PC-3 (cell line): ENCODE results near the gene UBASH3B.

ENCODE experiments used
- EZH2 ChIP-seq: fragments of 300-600 bp; sonication (generic); IDR thresholded peaks from one replicate; pipeline ENCODE4 v1.6.1; 2017; ENCODE audit warnings: antibody characterized with exemption, mild to moderate bottlenecking, low read length; ENCODE audit not compliant: unreplicated experiment
- EZH2phosphoT487 ChIP-seq: fragments of 300-600 bp; sonication (generic); IDR thresholded peaks from 2 replicates; pipeline ENCODE4 v1.6.1; 2018; ENCODE audit warnings: mild to moderate bottlenecking, antibody characterized with exemption, low read length, borderline replicate concordance
- TF ChIP-seq, protein P1 (sequence below): fragments of 300-600 bp; sonication (generic); conservative IDR thresholded peaks from 2 replicates; pipeline ENCODE4 v1.5.1; 2017; ENCODE audit warnings: antibody characterized with exemption, low read depth, mild to moderate bottlenecking, low read length

DNA sequence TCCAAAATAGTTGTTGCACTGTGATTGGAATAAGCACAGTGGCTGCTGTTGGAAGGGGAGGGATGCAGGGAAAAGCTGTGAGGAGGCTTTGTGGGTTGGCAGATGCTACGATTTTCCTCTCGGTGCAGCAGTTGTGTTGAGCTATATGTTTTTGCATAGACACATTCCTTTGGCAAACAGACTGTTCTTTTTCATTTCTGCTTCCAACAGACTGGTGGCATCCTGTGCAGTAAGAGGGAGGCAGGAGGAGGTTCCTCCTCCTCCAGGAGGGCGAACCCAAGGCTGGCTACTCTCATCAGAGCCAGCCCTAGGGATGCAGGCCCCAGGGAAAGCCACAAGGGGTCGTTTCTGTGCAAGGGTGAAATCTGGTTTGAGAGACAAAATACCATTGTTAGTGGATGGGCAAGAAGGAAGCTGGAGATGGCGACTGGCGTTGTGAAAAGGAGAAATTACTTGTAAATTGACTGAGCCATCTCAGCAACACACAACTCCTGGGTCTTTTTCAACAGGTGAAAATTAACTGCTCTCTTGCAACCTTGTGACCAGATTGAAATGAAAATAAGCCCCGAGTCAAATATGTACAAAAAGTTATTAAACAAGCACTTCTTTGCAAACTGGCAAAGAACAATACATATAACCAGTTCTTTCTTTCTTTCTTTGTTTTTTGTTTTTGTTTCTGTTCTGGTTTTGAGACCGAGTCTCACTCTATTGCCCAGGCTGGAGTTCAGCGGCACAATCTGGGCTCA is 26.5 kb upstream of the UBASH3B start:
- TF ChIP-seq, protein P1, sequence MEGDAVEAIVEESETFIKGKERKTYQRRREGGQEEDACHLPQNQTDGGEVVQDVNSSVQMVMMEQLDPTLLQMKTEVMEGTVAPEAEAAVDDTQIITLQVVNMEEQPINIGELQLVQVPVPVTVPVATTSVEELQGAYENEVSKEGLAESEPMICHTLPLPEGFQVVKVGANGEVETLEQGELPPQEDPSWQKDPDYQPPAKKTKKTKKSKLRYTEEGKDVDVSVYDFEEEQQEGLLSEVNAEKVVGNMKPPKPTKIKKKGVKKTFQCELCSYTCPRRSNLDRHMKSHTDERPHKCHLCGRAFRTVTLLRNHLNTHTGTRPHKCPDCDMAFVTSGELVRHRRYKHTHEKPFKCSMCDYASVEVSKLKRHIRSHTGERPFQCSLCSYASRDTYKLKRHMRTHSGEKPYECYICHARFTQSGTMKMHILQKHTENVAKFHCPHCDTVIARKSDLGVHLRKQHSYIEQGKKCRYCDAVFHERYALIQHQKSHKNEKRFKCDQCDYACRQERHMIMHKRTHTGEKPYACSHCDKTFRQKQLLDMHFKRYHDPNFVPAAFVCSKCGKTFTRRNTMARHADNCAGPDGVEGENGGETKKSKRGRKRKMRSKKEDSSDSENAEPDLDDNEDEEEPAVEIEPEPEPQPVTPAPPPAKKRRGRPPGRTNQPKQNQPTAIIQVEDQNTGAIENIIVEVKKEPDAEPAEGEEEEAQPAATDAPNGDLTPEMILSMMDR = peak; percentile 98
- no peak for TF ChIP-seq EZH2
- no peak for TF ChIP-seq EZH2phosphoT487
